Choroid plexus epithelial cell (primary cell): ENCODE data around the gene GARIN5A.

Source experiments
- DNase-seq: peaks from one replicate; pipeline ENCODE4 v3.0.0-alpha.2; 2010; ENCODE audit warnings: low read depth
- H3K4me3 ChIP-seq: 2 replicates; pipeline ENCODE4 v1.5.1; 2011; ENCODE audit warnings: low read depth, mild to moderate bottlenecking, control low read depth, low read length, moderate library complexity
- CTCF ChIP-seq: conservative IDR thresholded peaks from 2 replicates; pipeline ENCODE4 v1.5.1; 2011; ENCODE audit warnings: low read depth, mild to moderate bottlenecking, control low read depth, inconsistent platforms, low read length, moderate library complexity

GARIN5A gene

GRCh38 chr19:50486823-50487515 lies 10.3 kb upstream of the GARIN5A start:
- DNase-seq: peak; percentile 53
- TF ChIP-seq CTCF: peak; percentile 63
- H3K4me3 ChIP-seq: no peak overlapping the region

- TF ChIP-seq CTCF: no peak
- no peak for DNase-seq
These were observed 8.8 kb upstream of the GARIN5A start for GRCh38 chr19:50485284-50485955.

GRCh38 chr19:50482916-50483315 lies 6.3 kb upstream of the GARIN5A start:
- no peak for TF ChIP-seq CTCF
- no peak overlapping the region for H3K4me3 ChIP-seq
- no peak for DNase-seq

More at GRCh38 chr19:50485284-50485955, 8.8 kb upstream of the GARIN5A start:
- H3K4me3 ChIP-seq: no peak overlapping the region

- H3K4me3 ChIP-seq: no peak overlapping the region
- no peak for DNase-seq
- no peak for TF ChIP-seq CTCF
These were observed 5.7 kb upstream of the GARIN5A start for GRCh38 chr19:50482271-50482855.

- no peak overlapping the region for H3K4me3 ChIP-seq
- no peak for DNase-seq
- TF ChIP-seq CTCF: no peak
These were observed 4.9 kb upstream of the GARIN5A start for GRCh38 chr19:50481351-50482149.

- no peak for TF ChIP-seq CTCF
- no peak for DNase-seq
- no peak overlapping the region for H3K4me3 ChIP-seq
These were observed 3.8 kb upstream of the GARIN5A start for GRCh38 chr19:50480281-50481111.
